ENCODE measurements around the gene ZNF761. TPM values are rescaled to one million over a fixed set of nuclear protein-coding genes. Genes with fewer than 3 reads are reported as not detected.
"Not testable (repeated sequence)": the region's sequence is repeated elsewhere in the genome, so short reads cannot be mapped to it uniquely, and the experiment has no call there.

The ZNF761 gene
- total RNA-seq, 1 experiment from 2014 or later: 11.3 TPM

- Histone ChIP-seq H3K36me3 (0 out of 2 replicates have a peak, but pooled peaks cover 2% of the 10 kb centered on the region), H3K27me3 (replicated peaks) (no peaks in the 10 kb centered on the region), H3K4me1 (replicated peaks) (no peaks in the 10 kb centered on the region), H3K4me3 (peak within 1 kb of the TSS; percentile 59), H3K27ac (no peak within 1 kb of the TSS), H3K9me3 (replicated peaks) (0 out of 2 replicates have a peak, but pooled peaks cover 3% of the 10 kb centered on the region)
- DNase-seq (ENCODE audit: low read depth in 1 of 2, low spot score in 2 of 2): peak; percentile 59 to 85
These were observed 35.9 kb downstream of the ZNF761 start, which contains the start of gene ZNF813 for GRCh38 chr19:53467485-53468262. Gene ZNF813, plus strand, starts transcription at chr19:53467733. Its CDS starts 16,090 bp downstream, at chr19:53483823.

- not testable (repeated sequence) for H3K27me3 ChIP-seq (replicated peaks); H3K9me3 ChIP-seq (replicated peaks); DNase-seq (ENCODE audit: low read depth in 1 of 2, low spot score in 2 of 2); H3K27ac ChIP-seq; H3K4me3 ChIP-seq; H3K36me3 ChIP-seq; H3K4me1 ChIP-seq (replicated peaks)
These were observed 36.8 kb downstream of the ZNF761 start for GRCh38 chr19:53468628-53469027.

- Histone ChIP-seq H3K27ac (no peak overlapping the region), H3K9me3 (replicated peaks) (peaks cover 8% of the 10 kb centered on the region; the same call in 1 of the 2 replicates), H3K36me3 (0 out of 2 replicates have a peak, but pooled peaks cover 2% of the 10 kb centered on the region), H3K27me3 (replicated peaks) (no peaks in the 10 kb centered on the region), H3K4me3 (no peak overlapping the region), H3K4me1 (replicated peaks) (no peaks in the 10 kb centered on the region)
- DNase-seq (ENCODE audit: low read depth in 1 of 2, low spot score in 2 of 2): no peak
These were observed 40.1 kb downstream of the ZNF761 start for GRCh38 chr19:53471916-53472315.

- H3K9me3 ChIP-seq (replicated peaks); H3K4me3 ChIP-seq; H3K4me1 ChIP-seq (replicated peaks); H3K27me3 ChIP-seq (replicated peaks); H3K27ac ChIP-seq; DNase-seq (ENCODE audit: low read depth in 1 of 2, low spot score in 2 of 2); H3K36me3 ChIP-seq: not testable (repeated sequence)
These were observed 43.0 kb downstream of the ZNF761 start for GRCh38 chr19:53474832-53475231.

- H3K4me3 ChIP-seq; H3K36me3 ChIP-seq; H3K27me3 ChIP-seq (replicated peaks); H3K4me1 ChIP-seq (replicated peaks); H3K9me3 ChIP-seq (replicated peaks); DNase-seq (ENCODE audit: low read depth in 1 of 2, low spot score in 2 of 2); H3K27ac ChIP-seq: not testable (repeated sequence)
These were observed 43.7 kb downstream of the ZNF761 start for GRCh38 chr19:53475470-53475869.

GRCh38 chr19:53483751-53484150 lies 52.0 kb downstream of the ZNF761 start:
- not testable (repeated sequence) for H3K4me3 ChIP-seq; DNase-seq (ENCODE audit: low read depth in 1 of 2, low spot score in 2 of 2); H3K4me1 ChIP-seq (replicated peaks); H3K27me3 ChIP-seq (replicated peaks); H3K27ac ChIP-seq; H3K9me3 ChIP-seq (replicated peaks); H3K36me3 ChIP-seq

GRCh38 chr19:53485046-53486004 lies 53.5 kb downstream of the ZNF761 start:
- Histone ChIP-seq H3K36me3 (no peaks in the 10 kb centered on the region), H3K4me1 (replicated peaks) (no peaks in the 10 kb centered on the region), H3K27me3 (replicated peaks) (no peaks in the 10 kb centered on the region), H3K4me3 (no peak overlapping the region), H3K27ac (no peak overlapping the region), H3K9me3 (replicated peaks) (no peaks in the 10 kb centered on the region; the same call in 1 of the 2 replicates)
- no peak for DNase-seq (ENCODE audit: low read depth in 1 of 2, low spot score in 2 of 2)

- Histone ChIP-seq H3K36me3 (peaks cover 8% of the 10 kb centered on the region; the same call in 1 of the 2 replicates), H3K4me1 (replicated peaks) (no peaks in the 10 kb centered on the region), H3K27me3 (replicated peaks) (no peaks in the 10 kb centered on the region), H3K27ac (no peak overlapping the region), H3K9me3 (replicated peaks) (peaks cover 4% of the 10 kb centered on the region; the same call in 1 of the 2 replicates), H3K4me3 (no peak overlapping the region)
- DNase-seq (ENCODE audit: low read depth in 1 of 2, low spot score in 2 of 2): no peak
These were observed 60.4 kb downstream of the ZNF761 start for GRCh38 chr19:53492153-53492552.

- not testable (repeated sequence) for H3K27ac ChIP-seq; H3K4me3 ChIP-seq; H3K36me3 ChIP-seq; H3K4me1 ChIP-seq (replicated peaks); DNase-seq (ENCODE audit: low read depth in 1 of 2, low spot score in 2 of 2); H3K9me3 ChIP-seq (replicated peaks); H3K27me3 ChIP-seq (replicated peaks)
These were observed 65.7 kb downstream of the ZNF761 start for GRCh38 chr19:53497311-53498023.

GRCh38 chr19:53498024-53498395 lies 66.2 kb downstream of the ZNF761 start:
- H3K9me3 ChIP-seq (replicated peaks); H3K27ac ChIP-seq; DNase-seq (ENCODE audit: low read depth in 1 of 2, low spot score in 2 of 2); H3K36me3 ChIP-seq; H3K4me3 ChIP-seq; H3K27me3 ChIP-seq (replicated peaks); H3K4me1 ChIP-seq (replicated peaks): not testable (repeated sequence)

- H3K27me3 ChIP-seq (replicated peaks); H3K36me3 ChIP-seq; H3K4me1 ChIP-seq (replicated peaks); H3K4me3 ChIP-seq; DNase-seq (ENCODE audit: low read depth in 1 of 2, low spot score in 2 of 2); H3K9me3 ChIP-seq (replicated peaks); H3K27ac ChIP-seq: not testable (repeated sequence)
These were observed 71.4 kb downstream of the ZNF761 start for GRCh38 chr19:53503151-53503550.

- not testable (repeated sequence) for H3K4me3 ChIP-seq; DNase-seq (ENCODE audit: low read depth in 1 of 2, low spot score in 2 of 2)
These were observed 72.0 kb downstream of the ZNF761 start for GRCh38 chr19:53503671-53504364.

GRCh38 chr19:53504365-53504703 lies 72.5 kb downstream of the ZNF761 start:
- not testable (repeated sequence) for H3K27ac ChIP-seq; H3K4me3 ChIP-seq; H3K27me3 ChIP-seq (replicated peaks); H3K4me1 ChIP-seq (replicated peaks); H3K9me3 ChIP-seq (replicated peaks); DNase-seq (ENCODE audit: low read depth in 1 of 2, low spot score in 2 of 2); H3K36me3 ChIP-seq

More at GRCh38 chr19:53503671-53504364, 72.0 kb downstream of the ZNF761 start:
- H3K9me3 ChIP-seq (replicated peaks); H3K36me3 ChIP-seq; H3K27ac ChIP-seq; H3K4me1 ChIP-seq (replicated peaks); H3K27me3 ChIP-seq (replicated peaks): not testable (repeated sequence)
